WI38 (cell line): ENCODE measurements around the gene IZUMO4.

Source experiments
- H3K4me3 ChIP-seq: 2 replicates; pipeline ENCODE4 v1.5.1; 2011; ENCODE audit warnings: low read depth, mild to moderate bottlenecking, control low read depth, low read length
- CTCF ChIP-seq: IDR thresholded peaks from 2 replicates; pipeline ENCODE4 v1.5.1; 2012; ENCODE audit warnings: low read depth, mild to moderate bottlenecking, control low read depth, low read length

Gene IZUMO4

GRCh38 chr19:2072757-2073551, 23.8 kb upstream of the IZUMO4 start:
- no peak for TF ChIP-seq CTCF

GRCh38 chr19:2076526-2076944, 20.2 kb upstream of the IZUMO4 start:
- no peak for TF ChIP-seq CTCF
- H3K4me3 ChIP-seq, result no peak overlapping the region

More at GRCh38 chr19:2072757-2073551, 23.8 kb upstream of the IZUMO4 start:
- no peak overlapping the region for H3K4me3 ChIP-seq

- H3K4me3 ChIP-seq, result no peak overlapping the region
- TF ChIP-seq CTCF, result no peak
Measured at GRCh38 chr19:2077398-2077797, 19.3 kb upstream of the IZUMO4 start.

- H3K4me3 ChIP-seq, result no peak overlapping the region
- TF ChIP-seq CTCF, result no peak
Measured at GRCh38 chr19:2077833-2078619, 18.7 kb upstream of the IZUMO4 start.

- TF ChIP-seq CTCF, result no peak
- H3K4me3 ChIP-seq, result no peak overlapping the region
Measured at GRCh38 chr19:2079076-2079864, 17.4 kb upstream of the IZUMO4 start.

GRCh38 chr19:2079865-2080301, 16.8 kb upstream of the IZUMO4 start:
- no peak overlapping the region for H3K4me3 ChIP-seq
- no peak for TF ChIP-seq CTCF
